H9 (cell line): ENCODE data around the gene NMRK1. TPM values are rescaled to one million over a fixed set of nuclear protein-coding genes. Genes with fewer than 3 reads are reported as not detected.

Experiments
- DNase-seq: peaks from one replicate; pipeline ENCODE4 v3.0.0-alpha.2; 2017
- H2AFZ ChIP-seq: one replicate; pipeline ENCODE4 v1.6.1; 2013; ENCODE audit warnings: mild to moderate bottlenecking, low read length, control low read depth, moderate library complexity
- H2AK5ac ChIP-seq: 2 replicates; pipeline ENCODE4 v1.6.1; 2013; ENCODE audit warnings: low read length, control low read depth, mixed read lengths; ENCODE audit not compliant: insufficient read length
- H2BK120ac ChIP-seq: one replicate; pipeline ENCODE4 v1.6.1; 2013; ENCODE audit warnings: low read depth, mild to moderate bottlenecking, low read length, control low read depth, inconsistent platforms; ENCODE audit not compliant: poor library complexity, severe bottlenecking
- H2BK12ac ChIP-seq: 2 replicates; pipeline ENCODE4 v1.6.1; 2013; ENCODE audit warnings: low read length, control low read depth, mixed read lengths, low read depth; ENCODE audit not compliant: insufficient read length
- H2BK15ac ChIP-seq: 2 replicates; pipeline ENCODE4 v1.6.1; 2013; ENCODE audit warnings: low read depth, low read length, control low read depth
- H2BK20ac ChIP-seq: one replicate; pipeline ENCODE4 v1.6.1; 2013; ENCODE audit warnings: low read depth, mild to moderate bottlenecking, low read length, control low read depth, inconsistent platforms; ENCODE audit not compliant: poor library complexity, severe bottlenecking
- H2BK5ac ChIP-seq: 2 replicates; pipeline ENCODE4 v1.6.1; 2013; ENCODE audit warnings: low read length, control low read depth, mixed read lengths; ENCODE audit not compliant: insufficient read length
- H3K14ac ChIP-seq: 2 replicates; pipeline ENCODE4 v1.6.1; 2013; ENCODE audit warnings: low read length, control low read depth; ENCODE audit not compliant: insufficient read depth
- H3K18ac ChIP-seq: 2 replicates; pipeline ENCODE4 v1.6.1; 2013; ENCODE audit warnings: low read depth, mild to moderate bottlenecking, mixed read lengths, low read length, control low read depth; ENCODE audit not compliant: insufficient read length
- H3K23ac ChIP-seq: 2 replicates; pipeline ENCODE4 v1.6.1; 2013; ENCODE audit warnings: low read length, control low read depth, mixed read lengths, low read depth; ENCODE audit not compliant: insufficient read length
- H3K23me2 ChIP-seq: 2 replicates; pipeline ENCODE4 v1.6.1; 2013; ENCODE audit warnings: low read depth, mild to moderate bottlenecking, mixed read lengths, low read length, control low read depth; ENCODE audit not compliant: insufficient read length, poor library complexity, severe bottlenecking
- H3K27ac ChIP-seq: 2 replicates; pipeline ENCODE4 v1.5.1; 2013; ENCODE audit warnings: low read length, control low read depth, mixed read lengths, low read depth; ENCODE audit not compliant: insufficient read length
- H3K27me3 ChIP-seq: 2 replicates; pipeline ENCODE4 v1.6.1; 2013; ENCODE audit warnings: low read length, control low read depth, inconsistent platforms; ENCODE audit not compliant: insufficient read depth
- H3K4ac ChIP-seq: 2 replicates; pipeline ENCODE4 v1.6.1; 2013; ENCODE audit warnings: low read depth, mild to moderate bottlenecking, control low read depth, inconsistent platforms, low read length, moderate library complexity
- H3K4me1 ChIP-seq: 2 replicates; pipeline ENCODE4 v1.6.1; 2013; ENCODE audit warnings: low read length, control low read depth, inconsistent platforms; ENCODE audit not compliant: insufficient read depth
- H3K4me2 ChIP-seq: 2 replicates; pipeline ENCODE4 v1.6.1; 2013; ENCODE audit warnings: low read length, control low read depth, mixed read lengths; ENCODE audit not compliant: insufficient read length, insufficient read depth
- H3K56ac ChIP-seq: 2 replicates; pipeline ENCODE4 v1.6.1; 2013; ENCODE audit warnings: low read depth, mild to moderate bottlenecking, mixed read lengths, low read length, control low read depth; ENCODE audit not compliant: insufficient read length
- H3K79me1 ChIP-seq: 2 replicates; pipeline ENCODE4 v1.6.1; 2013; ENCODE audit warnings: low read depth, mild to moderate bottlenecking, moderate library complexity, low read length, control low read depth, inconsistent platforms; ENCODE audit not compliant: insufficient read depth, poor library complexity, severe bottlenecking
- H3K79me2 ChIP-seq: 2 replicates; pipeline ENCODE4 v1.6.1; 2013; ENCODE audit warnings: low read length, control low read depth, inconsistent platforms; ENCODE audit not compliant: insufficient read depth
- H3K9ac ChIP-seq: 2 replicates; pipeline ENCODE4 v1.6.1; 2013; ENCODE audit warnings: low read length, control low read depth, mixed read lengths; ENCODE audit not compliant: insufficient read length; ENCODE audit errors: extremely low read depth
- H3K9me3 ChIP-seq: one replicate; pipeline ENCODE4 v1.6.1; 2013; ENCODE audit warnings: low read depth, low read length, inconsistent platforms; ENCODE audit not compliant: control insufficient read depth
- H3T11ph ChIP-seq: one replicate; pipeline ENCODE4 v1.6.1; 2013; ENCODE audit warnings: mild to moderate bottlenecking, low read length, control low read depth, inconsistent platforms
- H4K20me1 ChIP-seq: one replicate; pipeline ENCODE4 v1.6.1; 2013; ENCODE audit not compliant: control insufficient read depth, insufficient read length, insufficient read depth
- H4K5ac ChIP-seq: 2 replicates; pipeline ENCODE4 v1.6.1; 2013; ENCODE audit warnings: low read depth, mild to moderate bottlenecking, mixed read lengths, low read length, control low read depth; ENCODE audit not compliant: insufficient read length
- H4K8ac ChIP-seq: replicated peaks from 2 replicates; pipeline ENCODE4 v1.6.1; 2013; ENCODE audit warnings: low read length, control low read depth, mixed read lengths, low read depth; ENCODE audit not compliant: insufficient read length
- H4K91ac ChIP-seq: 2 replicates; pipeline ENCODE4 v1.6.1; 2013; ENCODE audit warnings: low read depth, mild to moderate bottlenecking, moderate library complexity, mixed read lengths, low read length, control low read depth; ENCODE audit not compliant: insufficient read length
- H3K27ac Mint-ChIP-seq, 3 experiments: 2 replicates in 2 of 3; 3 replicates in 1 of 3; pipeline ENCODE4 v1.8.0; 2020 to 2021; ENCODE audit warnings: mixed read lengths in 3 of 3, mild to moderate bottlenecking in 1 of 3, moderate library complexity in 1 of 3
- H3K27me3 Mint-ChIP-seq: 2 replicates; pipeline ENCODE4 v1.8.0; 2021; ENCODE audit warnings: low read depth, mild to moderate bottlenecking, moderate library complexity, mixed read lengths
- H3K36me3 Mint-ChIP-seq, 3 experiments: 2 replicates in 2 of 3; 3 replicates in 1 of 3; pipeline ENCODE4 v1.8.0; 2020 to 2021; ENCODE audit warnings: low read depth in 3 of 3, mixed read lengths in 3 of 3; ENCODE audit not compliant: insufficient read depth in 1 of 3
- H3K4me1 Mint-ChIP-seq, 2 experiments: 2 replicates each; pipeline ENCODE4 v1.8.0; 2020; ENCODE audit warnings: mixed read lengths in 2 of 2
- H3K4me3 Mint-ChIP-seq, 2 experiments: 2 replicates in 1 of 2; 3 replicates in 1 of 2; pipeline ENCODE4 v1.8.0; 2020 to 2021; ENCODE audit warnings: mild to moderate bottlenecking in 2 of 2, mixed read lengths in 2 of 2, moderate library complexity in 1 of 2
- H3K9me3 Mint-ChIP-seq, 2 experiments: 2 replicates in 1 of 2; 3 replicates in 1 of 2; pipeline ENCODE4 v1.8.0; 2020; ENCODE audit warnings: mild to moderate bottlenecking in 2 of 2, mixed read lengths in 2 of 2, moderate library complexity in 1 of 2
- CTCF ChIP-seq: fragments of 200-600 bp; sonication (generic); conservative IDR thresholded peaks from 3 replicates; pipeline ENCODE4 v1.8.0; 2021; ENCODE audit warnings: antibody characterized with exemption, mild to moderate bottlenecking
- WGBS: extraction: QIAGEN DNeasy Blood & Tissue Kit; methylation state at CpG from one replicate; pipeline ENCODE4 v1.1.7; 2013; ENCODE audit warnings: missing lambda C conversion rate, low lambda C conversion rate, mixed read lengths; ENCODE audit not compliant: insufficient read length; ENCODE audit errors: extremely low coverage; 5-methylcytosine and 5-hydroxymethylcytosine counted together
- total RNA-seq: library from RNA; stranded (reverse); gene quantifications from 2 replicates; pipeline ENCODE4 v1.2.1, GENCODE V29; 2021

NMRK1 gene
- total RNA-seq, 1 experiment from 2014 or later: 3.0 TPM

GRCh38 chr9:75063556-75064305 is 24.2 kb downstream of the NMRK1 start:
- Mint-ChIP-seq H3K4me3 (no peak overlapping the region), H3K4me1 (peaks cover 8 to 9% of the 10 kb centered on the region in 2 experiments), H3K27me3 (no peaks in the 10 kb centered on the region), H3K27ac (no peak overlapping the region; a peak in 1 of 7 replicates), H3K9me3 (peaks cover 5 to 6% of the 10 kb centered on the region in 2 experiments; a peak in 3 of 5 replicates), H3K36me3 (no peaks in the 10 kb centered on the region)
- no peaks in the 10 kb centered on the region for H3K4me1 ChIP-seq
- H3K18ac ChIP-seq: no peak overlapping the region
- no peak overlapping the region for H2BK5ac ChIP-seq
- no peak overlapping the region for H2BK120ac ChIP-seq
- no peak overlapping the region for H3K4me2 ChIP-seq
- no CpG with 5 or more reads among the region's 1 CpG for WGBS
- H3K4ac ChIP-seq: no peak overlapping the region
- no peak for TF ChIP-seq CTCF
- no peak for DNase-seq
- no peak overlapping the region for H3T11ph ChIP-seq
- H4K20me1 ChIP-seq: peaks cover 3% of the 10 kb centered on the region
- H2BK20ac ChIP-seq: no peak overlapping the region
- no peak overlapping the region for H4K8ac ChIP-seq
- no peak overlapping the region for H3K56ac ChIP-seq
- no peaks in the 10 kb centered on the region for H3K79me1 ChIP-seq
- no peaks in the 10 kb centered on the region for H3K79me2 ChIP-seq
- no peaks in the 10 kb centered on the region for H3K23me2 ChIP-seq
- H3K9me3 ChIP-seq: no peaks in the 10 kb centered on the region
- H4K91ac ChIP-seq: no peak overlapping the region
- H3K27me3 ChIP-seq: no peaks in the 10 kb centered on the region
- H4K5ac ChIP-seq: no peak overlapping the region
- H3K14ac ChIP-seq: no peak overlapping the region
- H3K9ac ChIP-seq: no peak overlapping the region
- no peak overlapping the region for H2BK12ac ChIP-seq
- no peak overlapping the region for H2BK15ac ChIP-seq
- no peak overlapping the region for H3K23ac ChIP-seq
- no peak overlapping the region for H2AFZ ChIP-seq
- no peak overlapping the region for H2AK5ac ChIP-seq
- H3K27ac ChIP-seq: no peak overlapping the region
